ENCODE results near the gene VRK1. TPM values are rescaled to one million over a fixed set of nuclear protein-coding genes. Genes with fewer than 3 reads are reported as not detected.

The VRK1 gene
- total RNA-seq, 1 donor from 2014 or later = 9.2 TPM

- no peak for DNase-seq (ENCODE audit: low spot score)
- intact Hi-C loops (cut with DNase I) = no loop called here
These were observed 20.8 kb downstream of the VRK1 start for GRCh38 chr14:96817750-96818666.

GRCh38 chr14:96821501-96821900 is 24.3 kb downstream of the VRK1 start:
- intact Hi-C loops (cut with DNase I) = no loop called here
- no peak for DNase-seq (ENCODE audit: low spot score)

GRCh38 chr14:96823652-96824051 is 26.5 kb downstream of the VRK1 start:
- no peak for DNase-seq (ENCODE audit: low spot score)
- intact Hi-C loops (cut with DNase I) = no loop called here

GRCh38 chr14:96824283-96824682 is 27.1 kb downstream of the VRK1 start:
- DNase-seq (ENCODE audit: low spot score) = no peak
- intact Hi-C loops (cut with DNase I) = no loop called here

GRCh38 chr14:96826818-96827217 is 29.6 kb downstream of the VRK1 start:
- intact Hi-C loops (cut with DNase I) = no loop called here
- no peak for DNase-seq (ENCODE audit: low spot score)

GRCh38 chr14:96827290-96827689 is 30.1 kb downstream of the VRK1 start:
- DNase-seq (ENCODE audit: low spot score) = no peak
- intact Hi-C loops (cut with DNase I) = no loop called here

- DNase-seq (ENCODE audit: low spot score) = no peak
- intact Hi-C loops (cut with DNase I) = no loop called here
These were observed 32.6 kb downstream of the VRK1 start for GRCh38 chr14:96829791-96830190.

GRCh38 chr14:96830946-96831345 is 33.8 kb downstream of the VRK1 start:
- DNase-seq (ENCODE audit: low spot score) = no peak

GRCh38 chr14:96832351-96832750 is 35.2 kb downstream of the VRK1 start:
- intact Hi-C loops (cut with DNase I) = no loop called here
- no peak for DNase-seq (ENCODE audit: low spot score)

More at GRCh38 chr14:96830946-96831345, 33.8 kb downstream of the VRK1 start:
- intact Hi-C loops (cut with DNase I) = no loop called here

- intact Hi-C loops (cut with DNase I) = no loop called here
- no peak for DNase-seq (ENCODE audit: low spot score)
These were observed 41.3 kb downstream of the VRK1 start for GRCh38 chr14:96838449-96838848.

- DNase-seq (ENCODE audit: low spot score) = no peak
- intact Hi-C loops (cut with DNase I) = no loop called here
These were observed 42.1 kb downstream of the VRK1 start for GRCh38 chr14:96839251-96839650.

GRCh38 chr14:96843137-96843536 is 46.0 kb downstream of the VRK1 start:
- no peak for DNase-seq (ENCODE audit: low spot score)
- intact Hi-C loops (cut with DNase I) = no loop called here

GRCh38 chr14:96844857-96845570 is 47.8 kb downstream of the VRK1 start:
- intact Hi-C loops (cut with DNase I) = no loop called here
- DNase-seq (ENCODE audit: low spot score) = no peak

GRCh38 chr14:96847451-96847850 is 50.3 kb downstream of the VRK1 start:
- intact Hi-C loops (cut with DNase I) = no loop called here
- no peak for DNase-seq (ENCODE audit: low spot score)

GRCh38 chr14:96848011-96848410 is 50.8 kb downstream of the VRK1 start:
- DNase-seq (ENCODE audit: low spot score) = no peak
- intact Hi-C loops (cut with DNase I) = no loop called here

GRCh38 chr14:96849733-96850132 is 52.6 kb downstream of the VRK1 start:
- no peak for DNase-seq (ENCODE audit: low spot score)
- intact Hi-C loops (cut with DNase I) = no loop called here

- no peak for DNase-seq (ENCODE audit: low spot score)
- intact Hi-C loops (cut with DNase I) = no loop called here
These were observed 54.7 kb downstream of the VRK1 start for GRCh38 chr14:96851694-96852381.

GRCh38 chr14:96852823-96853422 is 55.7 kb downstream of the VRK1 start:
- intact Hi-C loops (cut with DNase I) = no loop called here

GRCh38 chr14:96858643-96859042 is 61.5 kb downstream of the VRK1 start:
- intact Hi-C loops (cut with DNase I) = no loop called here
- DNase-seq (ENCODE audit: low spot score) = no peak

More at GRCh38 chr14:96852823-96853422, 55.7 kb downstream of the VRK1 start:
- DNase-seq (ENCODE audit: low spot score) = no peak

All from cardiac septum (tissue), 1 donor.